Fibroblast of lung (primary cell): Measurements from ENCODE around the gene DBNDD1.

ENCODE experiments used
- EZH2 ChIP-seq: IDR thresholded peaks from 2 replicates; pipeline ENCODE4 v1.5.1; 2012; ENCODE audit warnings: low read length, control low read depth, mild to moderate bottlenecking; ENCODE audit errors: missing control alignments
- TF ChIP-seq, protein P1 (sequence below), 2 donors: IDR thresholded peaks in 1 of 2; conservative IDR thresholded peaks in 1 of 2; 1 replicate in 1 of 2; 2 replicates in 1 of 2; pipeline ENCODE4 v1.5.1; 2011 to 2012; ENCODE audit warnings: low read length in 2 of 2, control low read depth in 1 of 2, inconsistent platforms in 1 of 2, low read depth in 1 of 2, mild to moderate bottlenecking in 1 of 2

DNA sequence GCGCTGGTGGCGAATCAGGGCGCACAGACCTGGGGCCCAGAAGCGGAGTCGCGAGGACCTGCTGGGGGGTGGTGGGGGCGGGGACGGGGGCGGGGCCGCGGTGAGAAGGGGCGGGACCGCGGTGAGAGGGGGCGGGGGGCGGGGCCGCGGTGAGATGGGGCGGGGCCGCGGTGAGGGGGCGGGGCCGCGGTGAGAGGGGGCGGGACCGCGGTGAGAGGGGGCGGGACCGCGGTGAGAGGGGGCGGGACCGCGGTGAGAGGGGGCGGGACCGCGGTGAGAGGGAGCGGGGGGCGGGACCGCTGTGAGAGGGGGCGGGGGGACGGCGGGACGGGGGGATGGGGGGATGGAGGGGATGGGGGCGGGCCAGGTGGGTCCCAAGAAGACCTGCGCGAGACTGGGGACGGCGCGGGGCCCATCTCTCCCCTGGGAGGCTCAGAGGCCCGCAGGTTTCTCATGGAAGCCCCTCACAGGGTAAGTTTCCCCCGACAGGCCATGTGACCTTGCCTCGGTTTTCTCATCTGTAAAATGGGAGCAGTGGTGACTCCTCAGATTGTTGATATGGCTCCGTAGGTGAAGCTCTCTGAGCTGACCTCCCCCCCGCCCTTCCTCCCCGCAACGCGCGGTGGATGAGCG is 28.6 kb upstream of the DBNDD1 start:
- TF ChIP-seq, protein P1, sequence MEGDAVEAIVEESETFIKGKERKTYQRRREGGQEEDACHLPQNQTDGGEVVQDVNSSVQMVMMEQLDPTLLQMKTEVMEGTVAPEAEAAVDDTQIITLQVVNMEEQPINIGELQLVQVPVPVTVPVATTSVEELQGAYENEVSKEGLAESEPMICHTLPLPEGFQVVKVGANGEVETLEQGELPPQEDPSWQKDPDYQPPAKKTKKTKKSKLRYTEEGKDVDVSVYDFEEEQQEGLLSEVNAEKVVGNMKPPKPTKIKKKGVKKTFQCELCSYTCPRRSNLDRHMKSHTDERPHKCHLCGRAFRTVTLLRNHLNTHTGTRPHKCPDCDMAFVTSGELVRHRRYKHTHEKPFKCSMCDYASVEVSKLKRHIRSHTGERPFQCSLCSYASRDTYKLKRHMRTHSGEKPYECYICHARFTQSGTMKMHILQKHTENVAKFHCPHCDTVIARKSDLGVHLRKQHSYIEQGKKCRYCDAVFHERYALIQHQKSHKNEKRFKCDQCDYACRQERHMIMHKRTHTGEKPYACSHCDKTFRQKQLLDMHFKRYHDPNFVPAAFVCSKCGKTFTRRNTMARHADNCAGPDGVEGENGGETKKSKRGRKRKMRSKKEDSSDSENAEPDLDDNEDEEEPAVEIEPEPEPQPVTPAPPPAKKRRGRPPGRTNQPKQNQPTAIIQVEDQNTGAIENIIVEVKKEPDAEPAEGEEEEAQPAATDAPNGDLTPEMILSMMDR (conservative IDR thresholded peaks at IDR 0.05 in 1 of 2, IDR thresholded peaks at IDR 0.05 in 1 of 2; ENCODE audit: low read depth in 1 of 2, low read length in 2 of 2), result no peak
- no peak for TF ChIP-seq EZH2
